Tibial artery (tissue), 4 donors: ENCODE measurements around the gene SPRYD7.

Source experiments
- DNase-seq, 2 donors: peaks; one replicate each; pipeline ENCODE4 v3.0.0-alpha.2; 2019
- H3K27ac ChIP-seq, 2 donors: fragments of 200-600 bp; sonication (generic) in 1 of 2; 1 replicate in 1 of 2; 2 replicates in 1 of 2; pipeline ENCODE4 v1.5.1; 2018 to 2019; ENCODE audit warnings: mild to moderate bottlenecking in 1 of 2
- H3K27me3 ChIP-seq, 2 donors: fragments of 200-600 bp; sonication (generic) in 1 of 2; one replicate each; pipeline versions ENCODE4 v1.5.1 to v1.6.0; 2016 to 2019
- H3K36me3 ChIP-seq, 3 donors: fragments of 200-600 bp; sonication (generic) in 2 of 3; one replicate each; pipeline ENCODE4 v1.5.1; 2016 to 2019; ENCODE audit warnings: mild to moderate bottlenecking in 2 of 3
- H3K4me1 ChIP-seq, 4 donors: fragments of 200-600 bp; sonication (generic) in 2 of 4; 1 replicate in 3 of 4; 2 replicates in 1 of 4; pipeline ENCODE4 v1.5.1; 2016 to 2019
- H3K4me3 ChIP-seq, 2 donors: fragments of 200-600 bp; sonication (generic) in 1 of 2; 1 replicate in 1 of 2; 2 replicates in 1 of 2; pipeline ENCODE4 v1.5.1; 2018 to 2019; ENCODE audit warnings: mild to moderate bottlenecking in 2 of 2
- H3K9me3 ChIP-seq, 3 donors: fragments of 200-600 bp; sonication (generic) in 1 of 3; one replicate each; pipeline ENCODE4 v1.5.1; 2016 to 2019
- intact Hi-C: fragments of 100-400 bp; cut with DNase I; formaldehyde crosslinking; loops from one replicate; pipeline ENCODE4 v1.15.0; 2023; ENCODE audit warnings: low total_unique reads
- TF ChIP-seq, protein P1 (sequence below), 2 experiments: fragments of 200-600 bp in 1 of 2; fragments of 450-650 bp in 1 of 2; IDR thresholded peaks; one replicate each; pipeline ENCODE4 v1.5.1; 2017 to 2019; ENCODE audit warnings: antibody characterized with exemption in 2 of 2, mild to moderate bottlenecking in 1 of 2, moderate library complexity in 1 of 2

SPRYD7 gene

DNA sequence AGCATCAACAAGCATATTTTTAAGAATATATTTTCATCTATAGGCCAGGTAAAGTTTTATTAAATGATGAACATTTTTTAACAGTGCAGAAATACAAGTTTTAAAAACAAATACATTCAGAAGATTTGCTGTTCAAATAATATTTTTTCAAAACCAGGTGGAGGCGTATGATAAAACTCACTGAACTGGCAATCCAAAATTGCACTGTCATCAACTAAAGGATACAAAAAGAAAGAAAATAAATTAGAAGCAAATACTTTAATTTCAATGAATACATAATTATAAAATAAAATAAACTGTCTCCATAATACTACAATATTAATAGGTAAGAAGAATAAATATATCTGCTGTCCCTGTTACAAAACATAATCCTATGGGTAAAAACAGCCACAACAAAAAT is 21.2 kb downstream of the SPRYD7 start:
- TF ChIP-seq, protein P1, sequence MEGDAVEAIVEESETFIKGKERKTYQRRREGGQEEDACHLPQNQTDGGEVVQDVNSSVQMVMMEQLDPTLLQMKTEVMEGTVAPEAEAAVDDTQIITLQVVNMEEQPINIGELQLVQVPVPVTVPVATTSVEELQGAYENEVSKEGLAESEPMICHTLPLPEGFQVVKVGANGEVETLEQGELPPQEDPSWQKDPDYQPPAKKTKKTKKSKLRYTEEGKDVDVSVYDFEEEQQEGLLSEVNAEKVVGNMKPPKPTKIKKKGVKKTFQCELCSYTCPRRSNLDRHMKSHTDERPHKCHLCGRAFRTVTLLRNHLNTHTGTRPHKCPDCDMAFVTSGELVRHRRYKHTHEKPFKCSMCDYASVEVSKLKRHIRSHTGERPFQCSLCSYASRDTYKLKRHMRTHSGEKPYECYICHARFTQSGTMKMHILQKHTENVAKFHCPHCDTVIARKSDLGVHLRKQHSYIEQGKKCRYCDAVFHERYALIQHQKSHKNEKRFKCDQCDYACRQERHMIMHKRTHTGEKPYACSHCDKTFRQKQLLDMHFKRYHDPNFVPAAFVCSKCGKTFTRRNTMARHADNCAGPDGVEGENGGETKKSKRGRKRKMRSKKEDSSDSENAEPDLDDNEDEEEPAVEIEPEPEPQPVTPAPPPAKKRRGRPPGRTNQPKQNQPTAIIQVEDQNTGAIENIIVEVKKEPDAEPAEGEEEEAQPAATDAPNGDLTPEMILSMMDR (IDR thresholded peaks at IDR 0.05): no peak
- intact Hi-C loops: no loop called here
- no peaks in the 10 kb centered on the region for H3K4me1 ChIP-seq
- peaks cover 37 to 62% (median 62%) of the 10 kb centered on the region in 3 donors for H3K36me3 ChIP-seq
- no peak overlapping the region for H3K4me3 ChIP-seq
- no peak overlapping the region for H3K27ac ChIP-seq
- DNase-seq: no peak
- H3K27me3 ChIP-seq: no peaks in the 10 kb centered on the region
- H3K9me3 ChIP-seq: no peaks in the 10 kb centered on the region

DNA sequence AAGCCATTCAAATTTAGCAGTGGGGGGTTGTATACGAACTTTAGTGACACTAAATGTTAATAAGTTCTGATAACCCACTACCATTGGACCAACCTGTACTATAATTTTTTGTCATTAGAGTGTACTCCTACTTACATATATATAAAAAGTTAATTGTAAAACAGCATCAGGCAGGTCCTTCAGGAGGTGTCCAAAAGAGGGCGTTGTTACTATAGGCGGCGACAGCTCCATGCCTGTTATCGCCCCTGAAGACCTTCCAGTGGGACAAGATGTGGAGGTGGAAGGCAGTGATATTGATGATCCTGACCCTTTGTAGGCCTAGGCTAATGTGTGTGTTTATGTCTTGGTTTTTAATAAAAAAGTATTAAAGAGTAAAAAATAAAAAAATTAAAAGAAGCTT is 27.5 kb downstream of the SPRYD7 start:
- TF ChIP-seq, protein P1 (IDR thresholded peaks at IDR 0.05): no peak

DNA sequence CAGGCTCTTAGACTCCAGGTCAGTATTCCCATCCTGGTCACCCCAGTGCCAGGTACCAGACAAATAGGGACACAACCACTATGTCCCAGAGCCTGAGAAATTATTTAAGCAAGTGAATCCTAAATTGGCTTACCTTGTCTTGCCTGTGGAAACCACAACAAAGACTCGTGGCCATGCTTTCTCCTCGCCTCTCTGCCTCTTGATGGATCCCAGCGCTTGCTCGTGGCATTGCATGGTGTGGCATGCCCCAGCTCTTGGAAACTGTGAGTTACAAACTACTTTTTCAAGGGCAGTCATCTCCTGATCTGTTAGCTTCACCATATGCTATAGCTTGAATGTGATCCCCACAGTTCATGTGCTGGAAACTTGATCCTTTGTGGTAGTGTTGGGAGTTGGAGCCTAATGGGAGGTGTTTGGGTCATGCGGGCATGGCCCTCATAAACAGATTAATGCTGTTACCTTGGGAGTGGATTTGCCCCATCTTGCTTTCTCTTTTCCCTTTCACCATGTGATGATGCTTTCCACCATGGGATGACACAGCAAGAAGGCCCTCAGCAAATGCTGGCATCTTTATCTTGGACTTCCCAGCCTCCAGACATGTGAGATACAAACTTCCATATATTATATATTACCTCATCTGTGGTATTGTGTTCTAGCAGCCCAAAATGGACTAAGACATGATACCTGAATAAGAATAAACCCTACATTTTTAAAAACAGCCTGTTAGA is 31.2 kb downstream of the SPRYD7 start:
- H3K36me3 ChIP-seq: no peaks in the 10 kb centered on the region
- H3K9me3 ChIP-seq: no peaks in the 10 kb centered on the region
- no peak overlapping the region for H3K4me3 ChIP-seq
- no peaks in the 10 kb centered on the region for H3K4me1 ChIP-seq
- TF ChIP-seq, protein P1 (IDR thresholded peaks at IDR 0.05): no peak
- no peak overlapping the region for H3K27ac ChIP-seq
- intact Hi-C loops: no loop called here
- DNase-seq: no peak
- no peaks in the 10 kb centered on the region for H3K27me3 ChIP-seq

More for the DNA sequence above, 27.5 kb downstream of the SPRYD7 start:
- DNase-seq: no peak
- Histone ChIP-seq H3K36me3 (peaks cover 0 to 18% (median 10%) of the 10 kb centered on the region in 3 donors), H3K9me3 (no peaks in the 10 kb centered on the region), H3K27me3 (no peaks in the 10 kb centered on the region), H3K4me3 (no peak overlapping the region), H3K27ac (no peak overlapping the region), H3K4me1 (no peaks in the 10 kb centered on the region)
- intact Hi-C loops: no loop called here

DNA sequence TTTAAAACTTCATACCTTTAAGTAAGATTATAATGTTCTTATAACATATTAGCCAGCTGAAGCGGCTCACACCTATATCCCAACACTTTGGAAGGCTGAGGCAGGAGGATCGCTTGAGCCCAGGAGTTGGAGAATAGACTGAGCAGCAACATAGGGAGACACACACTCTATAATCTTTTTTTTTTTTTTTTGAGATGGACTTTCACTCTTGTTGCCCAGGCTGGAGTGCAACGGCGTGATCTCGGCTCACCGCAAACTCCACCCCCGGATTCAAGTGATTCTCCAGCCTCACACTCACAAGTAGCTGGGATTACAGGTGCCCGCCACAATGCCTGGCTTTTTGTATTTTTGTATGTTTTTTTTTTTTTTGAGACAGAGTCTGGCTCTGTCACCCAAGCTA is 37.3 kb downstream of the SPRYD7 start:
- Histone ChIP-seq H3K27ac (no peak overlapping the region), H3K4me3 (no peak overlapping the region), H3K27me3 (no peaks in the 10 kb centered on the region), H3K9me3 (no peaks in the 10 kb centered on the region), H3K36me3 (no peaks in the 10 kb centered on the region), H3K4me1 (no peaks in the 10 kb centered on the region)
- intact Hi-C loops: no loop called here
- DNase-seq: no peak
- TF ChIP-seq, protein P1 (IDR thresholded peaks at IDR 0.05): no peak

DNA sequence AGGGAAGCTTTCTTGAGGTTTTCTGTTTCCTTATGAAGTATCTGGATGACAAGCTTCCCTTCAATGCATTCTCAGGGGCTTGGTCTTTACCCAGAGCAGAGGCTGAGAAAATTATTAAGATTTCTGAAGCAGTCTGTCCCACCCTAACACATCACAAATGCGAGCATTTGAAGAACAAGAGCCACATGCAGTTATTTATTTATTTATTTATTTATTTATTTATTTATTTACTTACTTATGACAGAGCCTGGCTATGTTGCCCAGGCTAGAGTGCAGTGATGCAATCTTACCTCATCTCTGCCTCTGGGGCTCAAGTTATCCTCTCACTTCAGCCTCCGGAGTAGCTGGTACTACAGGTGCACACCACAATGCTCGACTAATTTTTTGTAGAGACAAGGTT is 38.4 kb downstream of the SPRYD7 start:
- Histone ChIP-seq H3K27ac (no peak overlapping the region), H3K4me3 (no peak overlapping the region), H3K36me3 (no peaks in the 10 kb centered on the region), H3K9me3 (no peaks in the 10 kb centered on the region), H3K27me3 (no peaks in the 10 kb centered on the region), H3K4me1 (no peaks in the 10 kb centered on the region)
- TF ChIP-seq, protein P1 (IDR thresholded peaks at IDR 0.05): no peak
- intact Hi-C loops: no loop called here
- DNase-seq: no peak
